Naive thymus-derived CD8-positive, alpha-beta T cell (primary cell): ENCODE results near the gene COA1. TPM values are rescaled to one million over a fixed set of nuclear protein-coding genes. Genes with fewer than 3 reads are reported as not detected.
"Not testable (repeated sequence)": the region's sequence is repeated elsewhere in the genome, so short reads cannot be mapped to it uniquely, and the experiment has no call there.

Experiments
- ATAC-seq, 2 donors: fragments of 150-1000 bp; cut with Tn5 transposase in 1 of 2; sonication (Bioruptor Pico), chemical (Tn5 transposase) in 1 of 2; 1 replicate in 1 of 2; 2 replicates in 1 of 2; pipeline ENCODE4 v1.10.0; 2021; ENCODE audit warnings: mild to moderate bottlenecking in 2 of 2, moderate library complexity in 2 of 2
- POLR2A ChIA-PET: fragments of 350-600 bp; sonication (Branson Sonifier 250); formaldehyde crosslinking; loops from one replicate; lab custom pipeline; 2021; ENCODE audit warnings: antibody characterized with exemption; lab: Charles Lee
- DNase-seq, 10 donors: peaks; one replicate each; pipeline versions ENCODE4 v3.0.0 to v3.0.0-alpha.2; 2020 to 2022
- H3K27ac Mint-ChIP-seq, 10 donors: one replicate each; pipeline ENCODE4 v1.8.0; 2020 to 2022; ENCODE audit warnings: mild to moderate bottlenecking in 10 of 10, mixed read lengths in 10 of 10, moderate library complexity in 4 of 10, inconsistent platforms in 1 of 10
- H3K27me3 Mint-ChIP-seq, 5 donors: one replicate each; pipeline ENCODE4 v1.8.0; 2021 to 2022; ENCODE audit warnings: mixed read lengths in 5 of 5
- H3K36me3 Mint-ChIP-seq, 3 donors: one replicate each; pipeline ENCODE4 v1.8.0; 2020 to 2022; ENCODE audit warnings: mixed read lengths in 3 of 3, mild to moderate bottlenecking in 2 of 3, inconsistent platforms in 1 of 3
- H3K4me1 Mint-ChIP-seq, 4 donors: one replicate each; pipeline ENCODE4 v1.8.0; 2021 to 2022; ENCODE audit warnings: mixed read lengths in 4 of 4
- H3K4me3 Mint-ChIP-seq, 10 donors: one replicate each; pipeline ENCODE4 v1.8.0; 2020 to 2022; ENCODE audit warnings: mild to moderate bottlenecking in 10 of 10, mixed read lengths in 10 of 10, moderate library complexity in 6 of 10, inconsistent platforms in 1 of 10
- H3K9me3 Mint-ChIP-seq, 9 donors: one replicate each; pipeline ENCODE4 v1.8.0; 2020 to 2022; ENCODE audit warnings: mixed read lengths in 9 of 9, mild to moderate bottlenecking in 3 of 9, inconsistent platforms in 1 of 9, moderate library complexity in 1 of 9
- polyA plus RNA-seq, 3 donors: library from polyadenylated mRNA; unstranded; fragments of 300-500 nt; fragmentation: Illumina TruSeq; gene quantifications; one replicate each; pipeline ENCODE4 v1.2.3, GENCODE V29; 2021
- total RNA-seq, 8 experiments: library from RNA in 2 of 8; stranded (reverse) in 2 of 8; gene quantifications; one replicate each; pipeline ENCODE4 v1.2.3 and lab custom pipeline; 2021 to 2026

The COA1 gene
- total and polyA plus RNA-seq, 5 experiments from 2014 or later = 102 to 219 (median 121) TPM

DNA sequence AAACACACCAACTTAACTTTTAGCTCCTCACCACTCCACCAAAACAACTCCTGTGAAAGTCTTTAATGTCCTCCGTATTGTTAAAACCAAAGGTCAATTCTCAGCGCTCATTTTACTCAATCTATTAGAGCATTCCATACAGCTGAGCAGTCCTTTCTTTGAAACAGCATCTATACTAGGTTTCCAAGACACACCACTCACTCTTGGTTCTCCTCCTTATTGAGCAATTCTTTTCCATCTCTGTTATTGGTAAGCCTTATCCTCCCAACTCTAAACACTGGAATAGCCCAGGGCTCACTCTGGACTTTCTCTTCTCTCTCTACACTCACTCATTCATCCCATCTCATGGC, 34.9 kb downstream of the COA1 start:
- no peaks in the 10 kb centered on the region for H3K27me3 Mint-ChIP-seq
- POLR2A ChIA-PET = interaction anchor here (0.7 to 2.6 kb wide), 5 partner anchors 41 to 175 kb away, joined by 3 to 14 read pairs (median 6); partner anchors contain the start of gene STK17A
- DNase-seq (no peak), ATAC-seq (no peak)
- no peak overlapping the region for H3K4me3 Mint-ChIP-seq
- H3K36me3 Mint-ChIP-seq = no peaks in the 10 kb centered on the region
- peaks cover 15 to 34% (median 31%) of the 10 kb centered on the region in 4 donors for H3K4me1 Mint-ChIP-seq
- H3K27ac Mint-ChIP-seq = no peak overlapping the region
- H3K9me3 Mint-ChIP-seq = no peaks in the 10 kb centered on the region

DNA sequence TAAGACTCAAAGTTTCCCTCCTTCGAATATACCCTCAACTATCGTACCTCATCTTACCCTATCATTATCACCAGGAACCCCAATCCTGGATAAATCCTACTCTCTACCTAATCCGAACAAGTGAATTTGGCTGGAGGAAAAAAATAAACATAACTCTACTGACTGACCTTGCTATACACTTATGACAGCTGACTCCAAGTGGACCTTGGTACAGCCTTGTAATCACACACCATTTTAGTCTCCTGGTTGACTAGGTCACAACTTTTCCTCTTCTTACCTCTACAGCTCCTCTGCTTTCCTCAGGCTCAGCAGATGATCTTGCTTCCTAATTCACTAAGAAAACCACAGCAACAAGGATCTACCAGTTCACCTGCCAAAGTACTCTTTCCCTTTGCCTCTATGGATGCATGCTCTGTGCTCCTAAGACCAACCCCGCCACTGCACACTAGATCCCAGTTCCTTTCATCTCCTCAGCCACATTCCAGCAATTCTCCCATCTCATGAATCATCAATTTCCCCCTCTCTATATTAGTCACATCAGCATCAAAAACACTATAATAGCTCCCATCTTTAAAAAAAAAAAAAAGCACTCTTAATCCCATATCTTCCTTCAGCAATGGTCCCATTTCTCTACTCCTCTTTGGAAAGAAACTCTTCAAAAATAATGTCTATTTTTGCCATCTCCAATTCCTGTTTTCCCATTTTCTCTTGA, 35.5 kb downstream of the COA1 start:
- DNase-seq (no peak), ATAC-seq (no peak)
- Mint-ChIP-seq H3K9me3 (no peaks in the 10 kb centered on the region), H3K4me3 (no peak overlapping the region), H3K27ac (no peak overlapping the region), H3K36me3 (no peaks in the 10 kb centered on the region), H3K27me3 (no peaks in the 10 kb centered on the region), H3K4me1 (peaks cover 12 to 34% (median 31%) of the 10 kb centered on the region in 4 donors)
- POLR2A ChIA-PET = interaction anchor here (0.7 to 2.6 kb wide), 6 partner anchors 16 to 176 kb away, joined by 3 to 14 read pairs (median 6); partner anchors contain the start of gene STK17A

DNA sequence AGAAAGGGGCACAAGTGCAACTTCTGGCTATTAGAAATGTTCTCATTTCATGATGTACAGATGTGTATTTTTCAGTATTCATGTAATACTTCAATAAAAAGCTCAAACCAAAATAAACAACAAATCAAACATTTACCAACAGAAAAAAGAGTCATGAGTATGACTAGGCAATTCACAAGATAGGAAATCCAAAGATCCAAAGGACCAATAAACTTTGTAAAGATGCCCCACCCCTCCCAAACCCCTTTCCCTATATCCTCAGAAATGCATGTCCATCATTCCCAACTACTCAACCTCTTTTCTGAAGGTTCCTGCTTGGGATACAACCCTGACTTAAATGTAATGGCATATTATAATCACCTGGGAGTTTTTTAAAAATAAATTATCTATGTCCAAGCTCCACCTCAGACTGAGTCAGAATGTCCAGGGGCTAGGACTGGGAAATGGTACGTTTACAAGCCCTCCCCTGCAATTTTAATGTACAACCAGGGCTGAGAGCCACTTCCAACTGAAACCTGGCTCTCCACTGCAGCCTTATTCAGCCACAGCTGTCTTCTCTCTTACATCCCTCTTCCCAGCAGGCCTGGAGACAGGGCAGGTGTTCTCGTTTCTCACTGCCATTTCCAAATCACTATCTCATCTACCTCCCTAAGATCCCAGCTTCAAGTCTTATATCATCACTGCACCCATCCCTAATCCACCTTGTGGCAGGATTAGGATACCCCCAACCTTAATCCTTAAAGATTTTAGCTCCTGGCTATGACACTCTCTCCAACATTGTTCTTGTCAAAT, 36.5 kb downstream of the COA1 start:
- no peaks in the 10 kb centered on the region for H3K27me3 Mint-ChIP-seq
- DNase-seq (no peak), ATAC-seq (no peak)
- H3K36me3 Mint-ChIP-seq = peaks cover 0 to 3% (median 0%) of the 10 kb centered on the region in 3 donors
- POLR2A ChIA-PET = interaction anchor here (0.7 to 2.6 kb wide), 5 partner anchors 14 to 110 kb away, joined by 3 to 14 read pairs (median 4); partner anchors contain the start of gene STK17A
- peaks cover 11 to 32% (median 30%) of the 10 kb centered on the region in 4 donors for H3K4me1 Mint-ChIP-seq
- peak overlapping the region in 1 of 10 donors; percentile 45 for H3K27ac Mint-ChIP-seq
- peaks cover 0 to 3% (median 0%) of the 10 kb centered on the region in 9 donors for H3K9me3 Mint-ChIP-seq
- peak overlapping the region in 1 of 10 donors; percentile 3 for H3K4me3 Mint-ChIP-seq

DNA sequence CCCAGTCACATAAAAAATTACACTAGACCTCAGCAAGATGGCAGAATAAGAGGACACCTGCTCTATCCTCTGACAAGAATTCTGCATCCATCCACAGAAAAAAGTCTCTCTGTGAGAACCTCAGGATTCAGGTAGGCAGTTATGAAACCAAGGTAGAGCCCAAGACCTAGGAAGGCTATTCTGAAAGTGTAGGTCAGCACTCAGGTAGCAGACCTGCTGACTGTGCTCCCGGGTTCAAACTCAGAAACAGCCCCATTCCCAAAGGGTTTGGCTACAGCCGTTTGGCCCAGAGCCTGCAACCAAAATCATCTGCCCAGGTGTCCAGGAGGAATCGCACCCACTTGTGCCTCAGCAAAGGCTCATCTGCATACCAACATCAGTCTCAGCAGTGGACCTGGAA, 37.7 kb downstream of the COA1 start:
- no peak for DNase-seq
- ATAC-seq = no peak
- Mint-ChIP-seq H3K27me3 (no peaks in the 10 kb centered on the region), H3K9me3 (peaks cover 0 to 7% (median 0%) of the 10 kb centered on the region in 9 donors), H3K27ac (peak overlapping the region in 6 of 10 donors; percentile 1 to 68 (median 36)), H3K36me3 (peaks cover 0 to 5% (median 3%) of the 10 kb centered on the region in 3 donors), H3K4me3 (peak overlapping the region in 1 of 10 donors; percentile 11), H3K4me1 (peaks cover 12 to 36% (median 29%) of the 10 kb centered on the region in 4 donors)
- POLR2A ChIA-PET = interaction anchor here (0.6 to 5.8 kb wide), 5 partner anchors 13 to 109 kb away, joined by 3 to 37 read pairs (median 5); partner anchors contain the start of gene STK17A

DNA sequence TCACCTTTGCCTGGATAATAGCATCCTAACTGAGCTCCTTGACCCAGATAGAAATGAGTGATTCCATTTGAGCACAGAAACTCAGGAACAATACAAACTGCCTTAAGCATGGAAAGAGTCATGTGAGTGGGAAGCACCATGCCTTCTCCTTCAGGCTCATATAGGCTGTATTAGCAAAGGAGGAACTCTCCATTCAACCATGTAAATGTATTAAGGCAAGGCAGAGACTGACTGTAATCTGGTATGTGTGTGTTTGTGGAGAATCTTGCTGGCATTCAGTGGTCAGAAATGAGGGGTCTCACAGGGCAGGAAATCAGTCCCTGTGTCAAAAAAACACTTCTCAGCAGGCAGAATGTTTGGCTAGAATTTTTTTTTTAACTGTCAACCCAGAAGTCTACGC, 40.2 kb downstream of the COA1 start:
- no peak for ATAC-seq
- peaks cover 0 to 5% (median 3%) of the 10 kb centered on the region in 3 donors for H3K36me3 Mint-ChIP-seq
- no peaks in the 10 kb centered on the region for H3K27me3 Mint-ChIP-seq
- POLR2A ChIA-PET = interaction anchor here (0.9 to 5.8 kb wide), 6 partner anchors 8 to 59 kb away, joined by 3 to 37 read pairs (median 4); no protein-coding TSS in a partner anchor
- H3K4me3 Mint-ChIP-seq = peak overlapping the region in 2 of 10 donors; percentile 16 to 32
- peaks cover 21 to 50% (median 43%) of the 10 kb centered on the region in 4 donors for H3K4me1 Mint-ChIP-seq
- peak overlapping the region in 8 of 10 donors; percentile 0 to 70 (median 52) for H3K27ac Mint-ChIP-seq
- H3K9me3 Mint-ChIP-seq = peaks cover 0 to 7% (median 0%) of the 10 kb centered on the region in 9 donors
- no peak for DNase-seq

DNA sequence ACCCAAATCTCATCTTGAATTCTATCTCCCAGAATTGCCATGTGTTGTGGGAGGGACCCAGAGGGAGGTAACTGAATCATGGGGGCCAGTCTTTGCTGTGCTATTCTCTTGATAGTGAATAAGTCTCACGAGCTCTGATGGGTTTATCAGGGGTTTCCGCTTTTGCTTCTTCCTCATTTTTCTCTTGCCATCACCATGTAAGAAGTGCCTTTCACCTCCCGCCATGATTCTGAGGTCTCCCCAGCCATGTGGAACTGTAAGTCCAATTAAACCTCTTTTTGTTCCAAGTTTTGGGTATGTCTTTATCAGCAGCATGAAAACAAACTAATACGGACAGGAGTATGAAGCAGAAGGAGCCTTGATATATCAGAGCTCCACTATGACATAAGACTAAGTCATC, 41.5 kb downstream of the COA1 start:
- H3K4me3 Mint-ChIP-seq = peak overlapping the region in 1 of 10 donors; percentile 32
- H3K27me3 Mint-ChIP-seq, ATAC-seq, H3K9me3 Mint-ChIP-seq, DNase-seq, H3K36me3 Mint-ChIP-seq: not testable (repeated sequence)
- peak overlapping the region in 3 of 10 donors; percentile 35 to 68 (median 50) for H3K27ac Mint-ChIP-seq
- peaks cover 27 to 61% (median 55%) of the 10 kb centered on the region in 4 donors for H3K4me1 Mint-ChIP-seq
- POLR2A ChIA-PET = interaction anchor here (1.2 to 5.8 kb wide), 3 partner anchors 18 to 63 kb away, joined by 3 to 37 read pairs (median 7); no protein-coding TSS in a partner anchor

DNA sequence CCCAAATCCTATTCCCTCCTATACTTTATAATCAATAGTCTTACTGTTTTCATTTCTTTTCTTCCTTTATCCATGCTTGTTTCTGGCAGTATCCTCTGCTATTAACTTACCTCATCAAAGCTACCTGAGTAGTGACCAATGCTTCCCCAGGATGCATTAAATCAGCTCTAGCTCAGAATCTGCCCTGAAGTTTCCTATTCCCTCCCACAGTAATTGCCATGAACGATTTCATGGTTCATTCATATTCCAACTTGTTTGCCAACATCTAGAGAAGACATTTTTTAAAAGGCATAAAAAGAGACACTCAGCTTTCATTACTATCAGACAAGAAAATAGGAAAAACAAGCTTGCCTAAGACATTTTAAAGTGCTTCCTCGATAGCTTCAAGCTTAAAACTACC, 42.3 kb downstream of the COA1 start:
- peaks cover 0 to 5% (median 4%) of the 10 kb centered on the region in 3 donors for H3K36me3 Mint-ChIP-seq
- H3K27ac Mint-ChIP-seq = peak overlapping the region in 1 of 10 donors; percentile 71
- ATAC-seq (no peak), DNase-seq (no peak)
- peaks cover 30 to 70% (median 64%) of the 10 kb centered on the region in 4 donors for H3K4me1 Mint-ChIP-seq
- H3K27me3 Mint-ChIP-seq = no peaks in the 10 kb centered on the region
- POLR2A ChIA-PET = interaction anchor here (1.2 to 5.8 kb wide), 2 partner anchors 37 to 62 kb away, joined by 3 to 37 read pairs; no protein-coding TSS in a partner anchor
- peak overlapping the region in 2 of 10 donors; percentile 0 to 44 for H3K4me3 Mint-ChIP-seq
- peaks cover 0 to 7% (median 0%) of the 10 kb centered on the region in 9 donors for H3K9me3 Mint-ChIP-seq

DNA sequence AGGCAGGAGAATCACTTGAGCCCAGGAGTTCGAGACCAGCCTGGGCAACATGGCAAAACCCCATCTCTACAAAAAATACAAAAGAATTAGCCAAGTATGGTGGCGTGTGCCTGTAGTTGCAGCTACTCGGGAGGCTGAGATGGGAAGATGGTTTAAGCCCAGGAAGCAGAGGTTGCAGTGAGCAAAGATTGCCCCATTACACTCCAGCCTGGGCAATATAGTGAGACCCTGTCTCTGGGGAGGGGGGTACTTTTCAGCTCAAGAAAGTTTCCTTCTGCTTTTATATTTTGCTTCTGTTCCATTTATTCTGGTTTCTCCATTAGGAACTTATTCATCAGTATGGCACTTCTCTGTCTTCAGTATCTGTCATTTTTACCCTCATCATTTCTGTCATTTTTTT, 48.6 kb downstream of the COA1 start:
- ATAC-seq (no peak), DNase-seq (no peak)
- POLR2A ChIA-PET = interaction anchor here (0.6 to 1.9 kb wide), 3 partner anchors 9 to 1352 kb away, joined by 3 to 6 read pairs (median 4); no protein-coding TSS in a partner anchor
- peaks cover 35 to 87% (median 76%) of the 10 kb centered on the region in 4 donors for H3K4me1 Mint-ChIP-seq
- peaks cover 0 to 4% (median 0%) of the 10 kb centered on the region in 3 donors for H3K36me3 Mint-ChIP-seq
- H3K9me3 Mint-ChIP-seq = peaks cover 0 to 2% (median 0%) of the 10 kb centered on the region in 9 donors
- peak overlapping the region; percentile 2 to 94 (median 82) for H3K27ac Mint-ChIP-seq
- H3K27me3 Mint-ChIP-seq = no peaks in the 10 kb centered on the region
- peak overlapping the region in 1 of 10 donors; percentile 1 for H3K4me3 Mint-ChIP-seq

DNA sequence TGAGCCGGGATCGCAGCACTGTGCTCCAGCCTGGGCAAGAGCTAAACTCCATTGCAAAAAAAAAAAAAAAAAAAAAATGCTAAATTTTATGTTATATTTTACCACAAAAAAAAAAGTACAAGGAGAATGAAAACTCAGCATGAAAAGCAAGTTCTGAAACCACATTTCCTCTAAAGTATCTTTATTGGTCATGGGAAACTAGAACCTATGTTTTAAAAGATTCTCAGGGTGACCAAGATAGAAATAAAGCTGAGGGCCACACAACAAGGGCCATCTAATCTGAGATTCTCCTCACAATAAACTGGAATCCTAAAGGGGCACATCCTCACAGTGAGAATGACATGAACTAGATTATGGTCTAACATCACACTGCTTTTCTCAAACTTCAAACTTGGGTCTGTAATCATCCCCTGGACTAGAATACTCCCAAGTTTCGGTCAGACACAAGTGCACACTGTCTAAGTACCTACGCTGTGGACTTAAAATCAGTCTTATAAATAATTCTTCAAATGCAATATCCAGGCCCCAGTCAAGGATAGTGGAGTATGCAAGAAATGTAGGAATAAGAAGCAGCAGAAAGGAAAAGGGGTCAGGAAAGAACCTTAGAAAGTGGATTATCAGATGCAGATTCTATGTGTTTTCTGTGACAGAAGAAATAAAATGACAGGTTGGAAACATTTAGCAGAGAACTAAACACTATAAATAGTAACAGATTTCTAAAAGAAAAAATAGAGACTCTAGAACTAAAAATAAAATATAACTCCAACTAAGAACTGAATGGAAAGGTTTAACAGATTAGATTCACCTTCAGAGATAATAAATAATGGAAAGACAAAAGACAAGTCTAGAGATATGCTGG, 49.9 kb downstream of the COA1 start:
- POLR2A ChIA-PET = interaction anchor here (0.7 to 1.9 kb wide), 6 partner anchors 10 to 97 kb away, joined by 4 to 9 read pairs (median 6); partner anchors contain the start of gene STK17A
- DNase-seq (peak in 2 of 10 donors; percentile 13 to 31), ATAC-seq (peak; percentile 43 to 62)
- peak overlapping the region; percentile 1 to 64 (median 48) for H3K4me3 Mint-ChIP-seq
- H3K27me3 Mint-ChIP-seq = no peaks in the 10 kb centered on the region
- H3K27ac Mint-ChIP-seq = peak overlapping the region; percentile 47 to 94 (median 82)
- H3K4me1 Mint-ChIP-seq = peaks cover 34 to 84% (median 72%) of the 10 kb centered on the region in 4 donors
- H3K36me3 Mint-ChIP-seq = peaks cover 0 to 10% (median 2%) of the 10 kb centered on the region in 3 donors
- peaks cover 0 to 2% (median 0%) of the 10 kb centered on the region in 9 donors for H3K9me3 Mint-ChIP-seq

DNA sequence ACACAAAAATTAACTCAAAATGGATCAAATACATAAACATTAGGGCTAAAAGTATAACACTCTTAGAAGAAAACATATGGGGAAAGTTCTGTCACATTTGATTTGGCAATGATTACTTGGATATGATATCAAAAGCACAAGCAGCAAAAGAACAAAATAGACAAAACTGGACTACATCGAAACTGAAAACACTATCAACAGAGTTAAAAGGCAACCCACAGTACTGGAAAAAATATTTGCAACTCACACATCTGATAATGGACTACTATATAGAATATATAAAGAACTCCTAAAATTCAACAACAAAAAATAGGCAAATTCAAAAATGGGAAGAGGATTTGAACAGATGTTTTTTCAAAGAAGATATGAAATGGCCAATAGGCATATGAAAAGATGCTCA, 51.0 kb downstream of the COA1 start:
- H3K9me3 Mint-ChIP-seq = peaks cover 0 to 4% (median 0%) of the 10 kb centered on the region in 9 donors
- H3K4me3 Mint-ChIP-seq = peak overlapping the region in 8 of 10 donors; percentile 6 to 64 (median 50)
- peaks cover 30 to 85% (median 72%) of the 10 kb centered on the region in 4 donors for H3K4me1 Mint-ChIP-seq
- POLR2A ChIA-PET = interaction anchor here (0.7 to 1.3 kb wide), 3 partner anchors 80 to 165 kb away, joined by 4 to 9 read pairs (median 5); partner anchors contain the start of gene STK17A
- H3K36me3 Mint-ChIP-seq = peaks cover 0 to 13% (median 2%) of the 10 kb centered on the region in 3 donors
- DNase-seq (no peak), ATAC-seq (no peak)
- H3K27ac Mint-ChIP-seq = peak overlapping the region; percentile 9 to 94 (median 67)
- no peaks in the 10 kb centered on the region for H3K27me3 Mint-ChIP-seq

DNA sequence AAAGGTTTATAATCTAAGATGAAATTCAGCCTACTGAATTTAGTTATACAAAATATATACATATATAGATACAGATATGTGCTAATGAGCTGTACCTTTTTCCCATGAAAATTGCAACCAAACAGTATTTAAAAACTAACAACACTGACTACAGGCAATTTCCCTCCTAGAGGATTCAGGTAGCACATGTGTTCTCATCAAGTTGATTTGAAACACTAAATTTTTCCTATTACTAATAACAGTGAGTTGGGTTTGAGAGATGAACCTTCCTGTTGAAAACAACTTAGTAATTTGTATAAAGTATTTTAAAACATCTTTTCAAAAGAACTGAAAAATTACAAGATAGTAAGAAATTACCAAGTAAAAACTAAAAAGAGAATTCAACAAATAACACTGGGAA, 51.5 kb downstream of the COA1 start:
- POLR2A ChIA-PET = interaction anchor here (0.7 to 1.6 kb wide), 4 partner anchors 16 to 166 kb away, joined by 4 to 10 read pairs (median 5); partner anchors contain the start of gene STK17A
- H3K4me3 Mint-ChIP-seq = peak overlapping the region in 7 of 10 donors; percentile 6 to 64 (median 55)
- peak overlapping the region in 7 of 10 donors; percentile 63 to 94 (median 73) for H3K27ac Mint-ChIP-seq
- H3K4me1 Mint-ChIP-seq = peaks cover 32 to 85% (median 72%) of the 10 kb centered on the region in 4 donors
- ATAC-seq (no peak), DNase-seq (no peak)
- H3K36me3 Mint-ChIP-seq = peaks cover 1 to 14% (median 2%) of the 10 kb centered on the region in 3 donors
- H3K27me3 Mint-ChIP-seq = no peaks in the 10 kb centered on the region
- peaks cover 0 to 6% (median 0%) of the 10 kb centered on the region in 9 donors for H3K9me3 Mint-ChIP-seq
